Cardiac muscle cell (in vitro differentiated cells and primary cell): ENCODE data around the gene NANS. TPM values are rescaled to one million over a fixed set of nuclear protein-coding genes. Genes with fewer than 3 reads are reported as not detected.

Experiments used
- DNase-seq, 2 donors: peaks; one replicate each; pipeline versions ENCODE4 v3.0.0 to v3.0.0-alpha.2; 2010 to 2017; ENCODE audit warnings: low read depth in 1 of 2, low spot score in 1 of 2
- H3K27ac ChIP-seq: fragments of 200-600 bp; sonication (generic); 2 replicates; pipeline ENCODE4 v1.5.1; 2016
- H3K27me3 ChIP-seq: fragments of 200-600 bp; sonication (generic); 2 replicates; pipeline ENCODE4 v1.6.0; 2016; ENCODE audit warnings: control low read depth
- H3K36me3 ChIP-seq: fragments of 200-600 bp; sonication (generic); 2 replicates; pipeline ENCODE4 v1.5.1; 2016; ENCODE audit warnings: control low read depth
- H3K4me1 ChIP-seq: fragments of 200-600 bp; sonication (generic); 2 replicates; pipeline ENCODE4 v1.8.1; 2017; ENCODE audit warnings: low read depth, mild to moderate bottlenecking, mixed run types
- H3K4me3 ChIP-seq: fragments of 200-600 bp; sonication (generic); 2 replicates; pipeline ENCODE4 v1.5.1; 2016; ENCODE audit warnings: mild to moderate bottlenecking
- H3K9me3 ChIP-seq: fragments of 200-600 bp; sonication (generic); 2 replicates; pipeline ENCODE4 v1.5.1; 2017; ENCODE audit warnings: low read depth, mild to moderate bottlenecking, control low read depth
- polyA plus RNA-seq: library from polyadenylated mRNA; unstranded; fragments of >200 nt; fragmentation: Nextera tagmentation; extraction: Ambion mirVana; gene quantifications from 2 replicates; pipeline ENCODE4 v1.2.1, GENCODE V29; 2016
- total RNA-seq: library from RNA; depleted of rRNA; stranded (reverse); fragments of >200 nt; gene quantifications from 2 replicates; pipeline ENCODE4 v1.2.3, GENCODE V29; 2016
- TF ChIP-seq, protein P1 (sequence below): IDR thresholded peaks from 2 replicates; pipeline ENCODE4 v1.5.1; 2012; ENCODE audit warnings: low read depth, mild to moderate bottlenecking, low read length

NANS gene
- total and polyA plus RNA-seq, 2 experiments from 2014 or later = 49.4 to 95.4 TPM

GRCh38 chr9:98080326-98080725 lies 23.8 kb downstream of the NANS start:
- H3K27me3 ChIP-seq = no peaks in the 10 kb centered on the region
- H3K4me3 ChIP-seq = no peak overlapping the region
- H3K9me3 ChIP-seq = no peaks in the 10 kb centered on the region
- H3K27ac ChIP-seq = no peak overlapping the region
- no peak for DNase-seq
- peaks cover 3% of the 10 kb centered on the region for H3K4me1 ChIP-seq
- H3K36me3 ChIP-seq = peaks cover 8% of the 10 kb centered on the region
- TF ChIP-seq, protein P1, sequence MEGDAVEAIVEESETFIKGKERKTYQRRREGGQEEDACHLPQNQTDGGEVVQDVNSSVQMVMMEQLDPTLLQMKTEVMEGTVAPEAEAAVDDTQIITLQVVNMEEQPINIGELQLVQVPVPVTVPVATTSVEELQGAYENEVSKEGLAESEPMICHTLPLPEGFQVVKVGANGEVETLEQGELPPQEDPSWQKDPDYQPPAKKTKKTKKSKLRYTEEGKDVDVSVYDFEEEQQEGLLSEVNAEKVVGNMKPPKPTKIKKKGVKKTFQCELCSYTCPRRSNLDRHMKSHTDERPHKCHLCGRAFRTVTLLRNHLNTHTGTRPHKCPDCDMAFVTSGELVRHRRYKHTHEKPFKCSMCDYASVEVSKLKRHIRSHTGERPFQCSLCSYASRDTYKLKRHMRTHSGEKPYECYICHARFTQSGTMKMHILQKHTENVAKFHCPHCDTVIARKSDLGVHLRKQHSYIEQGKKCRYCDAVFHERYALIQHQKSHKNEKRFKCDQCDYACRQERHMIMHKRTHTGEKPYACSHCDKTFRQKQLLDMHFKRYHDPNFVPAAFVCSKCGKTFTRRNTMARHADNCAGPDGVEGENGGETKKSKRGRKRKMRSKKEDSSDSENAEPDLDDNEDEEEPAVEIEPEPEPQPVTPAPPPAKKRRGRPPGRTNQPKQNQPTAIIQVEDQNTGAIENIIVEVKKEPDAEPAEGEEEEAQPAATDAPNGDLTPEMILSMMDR = no peak

DNA sequence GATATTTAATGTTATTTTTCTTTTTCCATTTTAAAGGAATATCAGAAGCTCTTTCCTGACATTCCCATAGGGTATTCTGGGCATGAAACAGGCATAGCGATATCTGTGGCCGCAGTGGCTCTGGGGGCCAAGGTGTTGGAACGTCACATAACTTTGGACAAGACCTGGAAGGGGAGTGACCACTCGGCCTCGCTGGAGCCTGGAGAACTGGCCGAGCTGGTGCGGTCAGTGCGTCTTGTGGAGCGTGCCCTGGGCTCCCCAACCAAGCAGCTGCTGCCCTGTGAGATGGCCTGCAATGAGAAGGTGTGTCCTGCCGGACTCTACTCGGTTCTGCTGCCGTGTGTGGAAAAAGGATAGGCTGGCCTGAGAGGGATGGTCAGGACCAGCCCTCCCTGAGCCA lies 24.2 kb downstream of the NANS start:
- H3K27me3 ChIP-seq = no peaks in the 10 kb centered on the region
- no peak for DNase-seq
- no peak overlapping the region for H3K27ac ChIP-seq
- H3K36me3 ChIP-seq = peaks cover 8% of the 10 kb centered on the region
- no peaks in the 10 kb centered on the region for H3K9me3 ChIP-seq
- no peak overlapping the region for H3K4me3 ChIP-seq
- TF ChIP-seq, protein P1 = no peak
- H3K4me1 ChIP-seq = peaks cover 7% of the 10 kb centered on the region

GRCh38 chr9:98081477-98082219 lies 25.1 kb downstream of the NANS start:
- DNase-seq = no peak
- H3K27ac ChIP-seq = no peak overlapping the region
- peaks cover 8% of the 10 kb centered on the region for H3K36me3 ChIP-seq
- TF ChIP-seq, protein P1 = no peak
- H3K27me3 ChIP-seq = no peaks in the 10 kb centered on the region
- peaks cover 16% of the 10 kb centered on the region for H3K4me1 ChIP-seq
- no peaks in the 10 kb centered on the region for H3K9me3 ChIP-seq
- no peak overlapping the region for H3K4me3 ChIP-seq

DNA sequence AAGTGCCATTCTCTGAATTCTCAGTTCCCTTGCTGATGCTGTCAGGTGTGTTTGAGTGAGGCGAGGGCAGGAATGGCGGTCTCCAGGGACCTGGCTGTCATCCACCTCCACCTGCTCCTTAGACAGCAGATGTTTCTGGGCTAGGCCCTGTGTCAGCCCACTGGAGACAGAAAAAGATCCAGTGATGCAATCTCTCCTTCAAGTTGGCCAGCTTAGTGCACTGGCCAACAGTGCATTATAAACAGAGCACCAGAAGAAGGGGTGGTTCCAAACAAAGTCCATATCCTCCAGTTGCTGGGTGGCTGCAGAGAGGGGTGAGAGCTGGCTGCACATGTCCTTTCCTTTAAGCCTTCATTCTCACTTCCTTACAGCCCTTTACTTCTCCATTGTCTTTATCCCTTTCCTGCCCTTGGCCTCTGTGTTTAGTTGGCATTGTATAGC lies 26.5 kb downstream of the NANS start:
- Histone ChIP-seq H3K27ac (no peak overlapping the region), H3K9me3 (no peaks in the 10 kb centered on the region), H3K36me3 (peaks cover 8% of the 10 kb centered on the region), H3K4me1 (peaks cover 16% of the 10 kb centered on the region), H3K27me3 (no peaks in the 10 kb centered on the region), H3K4me3 (no peak overlapping the region)
- TF ChIP-seq, protein P1 = no peak
- DNase-seq = no peak

DNA sequence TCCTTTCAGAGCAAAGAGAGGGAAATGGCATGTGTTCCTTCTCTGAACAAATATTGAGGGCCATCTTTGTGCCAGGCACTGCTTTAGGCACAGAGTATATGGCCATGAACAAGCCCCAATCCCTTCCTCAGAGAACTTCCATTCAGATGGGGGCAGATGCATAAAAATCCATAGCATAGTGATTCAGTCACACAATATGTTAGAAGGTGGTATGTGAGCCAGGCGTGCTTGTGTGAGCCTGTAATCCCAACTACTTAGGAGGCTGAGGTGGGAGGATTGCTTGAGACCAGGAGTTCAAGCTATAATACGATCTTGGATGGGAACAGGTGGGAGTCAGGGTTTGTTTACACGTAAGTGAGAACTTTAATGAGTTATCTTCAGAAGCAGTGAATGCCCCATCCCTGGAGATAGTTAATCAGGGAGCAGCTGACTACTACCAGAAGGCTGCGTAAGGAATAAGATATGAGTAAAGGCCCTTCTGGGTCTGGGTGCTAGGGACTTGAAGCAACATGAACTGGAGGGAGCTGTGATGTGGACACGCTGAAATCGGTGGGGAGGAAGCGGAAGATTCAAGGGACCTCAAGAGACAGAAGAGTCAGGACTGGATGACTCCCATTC lies 27.1 kb downstream of the NANS start:
- no peaks in the 10 kb centered on the region for H3K9me3 ChIP-seq
- no peak for DNase-seq
- H3K4me1 ChIP-seq = peaks cover 16% of the 10 kb centered on the region
- no peak overlapping the region for H3K4me3 ChIP-seq
- H3K27me3 ChIP-seq = no peaks in the 10 kb centered on the region
- H3K36me3 ChIP-seq = peaks cover 8% of the 10 kb centered on the region
- TF ChIP-seq, protein P1 = no peak
- H3K27ac ChIP-seq = no peak overlapping the region
